Epithelial cell of esophagus (primary cell): ENCODE data around the gene EEF1A2.

ENCODE experiments used
- DNase-seq: peaks from one replicate; pipeline ENCODE4 v3.0.0; 2010; ENCODE audit warnings: low read depth
- H3K4me3 ChIP-seq: 2 replicates; pipeline ENCODE4 v1.5.1; 2011; ENCODE audit warnings: mild to moderate bottlenecking, low read length, control low read depth
- TF ChIP-seq, protein P1 (sequence below): IDR thresholded peaks from 2 replicates; pipeline ENCODE4 v1.5.1; 2011; ENCODE audit warnings: low read depth, mild to moderate bottlenecking, low read length, control low read depth, inconsistent platforms; ENCODE audit not compliant: insufficient read depth; ENCODE audit errors: missing control alignments

Gene EEF1A2

DNA sequence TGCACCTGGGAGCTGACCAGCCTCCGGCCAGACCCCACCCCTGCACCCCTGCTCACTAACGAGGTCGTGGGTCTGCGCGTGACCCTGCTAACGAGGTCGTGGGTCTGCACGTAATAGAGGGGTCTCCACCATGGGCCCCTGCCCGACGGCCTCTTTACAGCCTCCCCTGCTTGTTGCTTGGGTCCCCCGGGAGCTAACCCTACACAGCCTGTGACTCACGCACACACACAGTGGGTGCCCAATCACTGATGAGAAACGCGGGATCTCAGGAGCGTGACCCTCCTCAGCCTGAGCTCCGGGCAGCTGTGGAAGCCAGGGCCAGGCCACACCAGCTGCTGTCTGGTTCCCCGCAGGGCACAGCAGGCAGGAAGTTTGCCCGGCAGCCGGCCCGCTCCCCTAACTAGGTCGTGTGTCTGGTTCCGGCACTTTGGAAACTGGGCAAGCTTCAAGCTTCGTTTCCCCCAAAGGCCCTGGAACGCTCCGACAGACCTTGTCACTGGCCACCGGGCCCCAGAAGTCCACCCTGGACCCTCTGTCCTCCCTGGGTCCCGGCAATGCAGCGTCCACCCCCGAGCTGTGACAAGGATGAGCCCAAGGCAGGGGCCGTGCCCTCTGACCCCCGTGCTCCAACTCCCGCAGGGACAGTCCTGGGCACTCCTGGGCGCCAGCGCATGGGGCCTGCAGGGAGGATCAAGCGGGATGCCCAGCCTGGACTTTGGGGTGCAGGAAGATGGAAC lies 37.5 kb upstream of the EEF1A2 start:
- TF ChIP-seq, protein P1, sequence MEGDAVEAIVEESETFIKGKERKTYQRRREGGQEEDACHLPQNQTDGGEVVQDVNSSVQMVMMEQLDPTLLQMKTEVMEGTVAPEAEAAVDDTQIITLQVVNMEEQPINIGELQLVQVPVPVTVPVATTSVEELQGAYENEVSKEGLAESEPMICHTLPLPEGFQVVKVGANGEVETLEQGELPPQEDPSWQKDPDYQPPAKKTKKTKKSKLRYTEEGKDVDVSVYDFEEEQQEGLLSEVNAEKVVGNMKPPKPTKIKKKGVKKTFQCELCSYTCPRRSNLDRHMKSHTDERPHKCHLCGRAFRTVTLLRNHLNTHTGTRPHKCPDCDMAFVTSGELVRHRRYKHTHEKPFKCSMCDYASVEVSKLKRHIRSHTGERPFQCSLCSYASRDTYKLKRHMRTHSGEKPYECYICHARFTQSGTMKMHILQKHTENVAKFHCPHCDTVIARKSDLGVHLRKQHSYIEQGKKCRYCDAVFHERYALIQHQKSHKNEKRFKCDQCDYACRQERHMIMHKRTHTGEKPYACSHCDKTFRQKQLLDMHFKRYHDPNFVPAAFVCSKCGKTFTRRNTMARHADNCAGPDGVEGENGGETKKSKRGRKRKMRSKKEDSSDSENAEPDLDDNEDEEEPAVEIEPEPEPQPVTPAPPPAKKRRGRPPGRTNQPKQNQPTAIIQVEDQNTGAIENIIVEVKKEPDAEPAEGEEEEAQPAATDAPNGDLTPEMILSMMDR = no peak
- H3K4me3 ChIP-seq = peak overlapping the region; percentile 19
- peak; percentile 42 for DNase-seq

DNA sequence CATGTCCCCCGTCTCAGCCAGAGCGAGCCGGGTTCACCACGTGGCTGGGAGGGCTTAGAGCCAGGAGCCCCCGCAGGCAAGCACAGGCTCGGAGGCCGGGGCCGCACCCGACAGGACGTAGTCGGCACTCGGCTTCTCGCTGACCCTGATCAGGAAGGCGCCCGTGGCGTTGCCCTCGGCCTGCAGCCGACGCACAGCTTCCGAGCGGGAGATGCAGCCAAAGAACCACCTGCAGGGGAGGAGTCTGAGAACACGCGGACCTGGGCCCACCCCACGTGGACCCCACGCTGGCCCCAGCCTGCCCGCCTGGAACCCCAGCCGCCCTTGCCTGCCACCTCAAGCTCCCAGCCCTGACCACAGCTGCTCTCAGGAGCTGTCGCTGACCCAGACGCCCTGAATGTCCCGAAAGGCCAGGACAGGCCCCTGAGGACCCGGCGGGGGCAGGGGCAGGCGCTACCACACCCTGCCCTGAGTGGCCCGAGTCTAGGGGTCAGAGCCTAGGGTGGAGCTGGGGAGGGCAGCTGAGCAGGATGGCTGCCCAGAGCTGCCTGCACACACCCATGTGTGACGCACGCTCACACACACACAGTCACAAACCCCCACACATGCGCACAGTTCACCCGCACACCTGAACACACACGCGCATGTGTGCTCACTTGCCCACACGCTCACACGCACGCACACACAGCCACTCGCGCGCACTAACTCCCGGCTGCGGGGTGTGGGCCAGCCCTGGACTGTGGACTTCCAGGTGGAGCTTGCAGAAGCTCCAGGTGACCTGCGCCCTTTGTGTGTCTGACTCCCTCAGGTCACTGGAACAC lies 36.2 kb upstream of the EEF1A2 start:
- peak; percentile 56 for DNase-seq
- no peak overlapping the region for H3K4me3 ChIP-seq
- TF ChIP-seq, protein P1 = no peak

DNA sequence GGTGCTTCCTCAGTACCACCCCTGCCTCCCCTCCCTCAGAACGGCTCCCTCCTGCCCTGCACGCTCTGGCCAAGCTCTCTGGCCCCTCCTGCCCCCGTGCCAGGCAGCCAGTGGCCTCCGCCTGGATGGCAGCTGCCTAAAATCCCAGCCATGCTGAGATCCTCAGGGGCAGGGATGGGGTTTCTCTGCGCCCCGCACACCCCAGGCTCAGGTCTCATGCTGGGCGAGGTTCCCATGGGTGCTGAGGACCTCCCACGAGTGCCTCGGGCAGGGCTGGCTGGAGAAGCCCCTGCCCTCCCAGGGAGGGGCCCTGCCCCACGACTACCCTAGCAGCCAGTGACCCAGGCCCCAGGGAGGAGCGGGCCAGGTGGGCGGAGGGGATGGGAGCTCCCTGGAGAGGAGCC lies 35.5 kb upstream of the EEF1A2 start:
- no peak for DNase-seq
- TF ChIP-seq, protein P1 = no peak
- no peak overlapping the region for H3K4me3 ChIP-seq

DNA sequence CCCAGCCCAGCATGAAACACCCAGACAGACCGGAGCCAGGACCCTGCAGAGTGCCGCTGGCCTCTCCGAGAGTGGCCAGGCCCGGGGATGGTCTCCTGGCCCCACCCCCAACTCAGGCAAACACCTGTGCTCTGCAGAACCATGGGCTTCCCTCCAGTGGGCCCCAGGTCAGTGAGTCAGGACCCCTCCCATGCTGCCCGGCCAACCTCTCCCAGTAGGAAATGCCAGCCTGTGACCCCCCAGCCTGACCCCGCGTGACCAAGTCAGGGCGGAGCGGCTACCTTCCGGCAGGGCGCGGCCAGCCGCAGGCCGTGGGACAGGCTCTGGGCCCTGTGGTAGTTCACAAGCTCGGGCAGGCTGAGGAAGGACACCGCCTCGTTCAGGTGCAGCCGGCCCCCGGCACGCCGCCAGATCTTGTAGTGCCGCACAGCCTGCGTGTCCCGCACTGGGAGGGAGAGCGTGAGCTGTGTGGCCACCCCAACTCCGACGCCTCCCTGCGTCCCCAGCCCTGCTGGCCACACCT lies 35.0 kb upstream of the EEF1A2 start:
- no peak overlapping the region for H3K4me3 ChIP-seq
- peak; percentile 81 for DNase-seq
- TF ChIP-seq, protein P1 = no peak

DNA sequence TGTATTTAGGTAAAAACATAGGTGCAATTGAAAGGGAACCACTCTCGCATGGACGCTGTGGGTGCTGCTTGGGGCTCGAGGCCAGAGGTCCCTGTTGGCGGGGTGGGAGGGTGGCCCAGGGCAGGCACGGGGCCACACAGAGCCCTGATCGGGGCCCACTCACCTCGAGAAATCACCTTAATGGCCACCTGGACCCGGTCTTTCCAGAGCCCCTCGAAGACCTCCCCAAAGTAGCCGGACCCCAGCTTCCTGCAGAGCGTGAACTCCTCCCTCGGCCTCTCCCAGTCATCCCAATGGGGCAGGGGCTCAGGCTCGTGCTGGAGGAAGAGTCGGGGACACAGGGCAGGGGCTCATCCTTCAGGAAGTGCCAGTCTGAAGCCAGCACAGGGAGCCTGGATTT lies 34.5 kb upstream of the EEF1A2 start:
- H3K4me3 ChIP-seq = no peak overlapping the region
- no peak for DNase-seq

DNA sequence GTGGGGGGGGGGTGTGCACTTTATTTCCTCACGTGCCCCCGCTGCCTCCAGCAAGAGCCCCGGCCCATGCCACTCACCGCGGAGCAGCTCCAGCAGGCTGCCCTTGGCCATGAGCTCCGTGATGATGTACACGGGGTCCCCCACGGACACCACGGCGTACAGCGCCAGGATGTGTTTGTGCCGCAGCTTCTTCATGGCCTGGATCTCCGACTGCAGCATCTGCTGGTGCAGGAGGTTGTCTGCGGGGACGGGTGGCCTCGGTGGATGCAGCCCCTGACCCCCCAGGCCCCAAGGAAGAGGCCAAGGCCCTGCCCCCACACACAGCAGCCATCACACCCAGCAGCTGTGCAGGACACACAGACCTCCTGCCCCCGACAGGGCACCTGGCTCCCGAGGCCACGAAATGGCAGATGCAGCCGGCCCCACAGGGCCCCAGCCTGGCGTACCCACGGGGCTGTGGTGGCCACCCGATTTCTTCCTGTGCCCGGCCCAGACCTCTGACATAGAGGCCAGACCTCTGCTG lies 33.6 kb upstream of the EEF1A2 start:
- H3K4me3 ChIP-seq = no peak overlapping the region
- TF ChIP-seq, protein P1 = no peak
- no peak for DNase-seq

More for the DNA sequence above, 34.5 kb upstream of the EEF1A2 start:
- TF ChIP-seq, protein P1 = no peak
